Adipose tissue (tissue), 3 donors: Measurements from ENCODE around the gene RGPD4. TPM values are rescaled to one million over a fixed set of nuclear protein-coding genes. Genes with fewer than 3 reads are reported as not detected.
"Not testable (repeated sequence)": the region's sequence is repeated elsewhere in the genome, so short reads cannot be mapped to it uniquely, and the experiment has no call there.

Experiments used
- H3K27ac ChIP-seq: one replicate; pipeline ENCODE4 v1.5.1; 2013; ENCODE audit warnings: low read depth, low read length
- WGBS, 3 donors: extraction: QIAGEN DNeasy Blood & Tissue Kit; methylation state at CpG; one replicate each; pipeline ENCODE4 v1.1.7; 2013; 5-methylcytosine and 5-hydroxymethylcytosine counted together
- polyA plus RNA-seq, 3 donors: library from polyadenylated mRNA; stranded (reverse); fragments of 200-250 nt; gene quantifications; one replicate each; pipeline ENCODE4 v1.2.3, GENCODE V29; 2013
- donor health status: healthy with polysubstance abuse.
- donor health status: Bipolar disorder and iron deficiency.
- donor health status: healthy.

RGPD4 gene
- polyA plus RNA-seq, 3 donors: not detected

- not testable (repeated sequence) for H3K27ac ChIP-seq
- 31 to 39% (median 38%) methylated on average over 8 to 11 of the region's 11 CpGs for WGBS, 3 donors
Measured at GRCh38 chr2:107833618-107834017, 6.9 kb downstream of the RGPD4 start.

DNA sequence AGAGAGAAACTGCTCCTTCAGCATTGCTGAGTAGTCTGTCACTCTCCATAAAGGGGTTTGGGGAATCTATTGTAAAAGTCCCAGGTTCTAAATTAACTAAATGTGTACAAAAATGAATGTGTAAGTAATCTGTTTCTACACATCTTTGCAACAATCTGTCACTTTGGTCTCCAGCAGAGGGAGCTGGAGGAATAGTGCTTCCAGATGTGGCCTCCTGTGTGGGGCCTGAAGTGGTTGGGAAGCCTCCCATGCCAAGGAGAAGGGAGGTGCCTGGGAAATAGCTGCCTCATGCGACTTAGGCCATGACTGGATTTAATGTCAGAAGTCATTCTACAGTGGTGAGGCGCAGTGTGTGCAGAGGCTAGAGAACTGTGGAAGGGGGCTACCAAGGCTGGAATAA is 89.4 kb downstream of the RGPD4 start:
- WGBS, 3 donors: 100% methylated on average over 1 of the region's 2 CpGs; no CpG with 5 or more reads in 2 of the 3 donors
- not testable (repeated sequence) for H3K27ac ChIP-seq

DNA sequence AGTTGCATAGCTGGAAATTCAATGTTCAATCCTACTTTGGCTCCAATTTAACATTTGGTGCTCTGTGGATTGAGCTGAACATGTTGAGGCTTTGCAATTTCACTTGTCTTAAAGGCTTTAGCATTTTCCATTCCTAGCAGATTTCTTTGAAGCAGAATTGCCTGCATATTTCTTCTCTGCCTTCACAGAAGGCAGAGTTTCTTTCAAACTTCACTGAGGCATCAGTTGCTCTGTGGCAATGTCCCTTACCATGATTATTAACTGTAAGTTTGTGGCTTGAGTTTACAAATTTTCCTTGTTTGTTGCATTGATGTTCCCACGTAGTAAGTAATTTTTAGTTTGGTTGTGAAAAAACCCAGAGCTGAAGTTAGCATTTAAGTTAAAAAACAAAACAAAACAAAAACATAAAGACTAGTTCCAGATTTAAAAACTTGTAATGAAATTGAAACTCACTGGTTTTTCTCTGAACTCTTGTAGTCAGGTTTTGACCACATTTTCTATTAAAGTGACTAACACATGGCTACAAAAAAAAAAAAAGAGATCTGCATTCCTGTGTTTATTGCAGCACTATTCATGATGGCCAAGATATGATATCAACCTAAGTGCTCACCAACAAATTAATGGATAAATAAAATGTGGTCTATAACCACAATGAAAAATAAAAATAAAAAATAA is 90.1 kb downstream of the RGPD4 start:
- not testable (repeated sequence) for H3K27ac ChIP-seq
- 76 to 78% (median 77%) methylated on average over 1 of the region's 1 CpG for WGBS, 3 donors

DNA sequence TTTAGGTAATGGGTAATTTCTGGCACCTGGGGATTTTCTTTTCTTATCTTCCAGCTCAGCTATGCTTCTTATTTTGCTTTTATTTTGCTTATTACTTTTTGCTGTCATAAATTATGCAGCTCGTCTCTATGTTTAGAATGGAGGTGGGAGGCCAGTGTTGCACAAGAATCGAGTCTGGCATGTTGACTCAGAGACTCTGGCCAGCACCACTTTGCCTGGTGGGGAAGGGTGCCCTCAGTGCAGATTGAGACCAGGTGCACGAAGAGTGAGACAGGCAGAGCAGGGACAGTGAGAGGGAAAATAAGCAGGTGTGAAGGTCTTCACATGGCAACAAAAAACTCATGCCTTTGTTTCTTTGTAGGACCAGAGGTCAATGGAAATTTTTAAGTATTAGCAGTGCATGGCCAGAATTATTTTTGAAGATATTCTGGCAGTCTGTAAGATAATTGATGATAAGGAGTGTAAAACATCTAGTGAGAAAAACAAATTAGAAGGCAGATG is 100.4 kb downstream of the RGPD4 start:
- 17 to 53% (median 53%) methylated on average over 3 of the region's 3 CpGs for WGBS, 3 donors
- H3K27ac ChIP-seq: no peak overlapping the region

DNA sequence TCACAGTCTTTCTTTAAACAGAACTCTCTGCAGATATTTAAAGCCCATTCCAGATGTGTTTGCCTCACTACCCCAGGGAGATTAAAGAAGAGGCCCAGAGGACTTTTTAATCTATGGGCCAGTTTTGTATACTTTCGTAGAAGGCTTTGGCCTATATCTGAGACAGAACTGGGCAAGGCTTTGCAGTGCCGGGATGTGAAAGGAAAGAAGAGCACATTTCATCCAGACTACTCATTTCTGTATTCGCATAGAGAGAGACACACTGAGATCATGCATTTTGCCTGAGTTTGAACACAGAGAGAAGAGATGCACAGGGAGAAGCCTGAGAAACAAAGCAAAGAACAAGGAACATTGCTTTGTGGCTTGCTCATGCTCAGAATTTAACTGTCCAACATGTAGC is 104.7 kb downstream of the RGPD4 start:
- no peak overlapping the region for H3K27ac ChIP-seq
- 62 to 83% (median 80%) methylated on average over 3 of the region's 3 CpGs for WGBS, 3 donors

DNA sequence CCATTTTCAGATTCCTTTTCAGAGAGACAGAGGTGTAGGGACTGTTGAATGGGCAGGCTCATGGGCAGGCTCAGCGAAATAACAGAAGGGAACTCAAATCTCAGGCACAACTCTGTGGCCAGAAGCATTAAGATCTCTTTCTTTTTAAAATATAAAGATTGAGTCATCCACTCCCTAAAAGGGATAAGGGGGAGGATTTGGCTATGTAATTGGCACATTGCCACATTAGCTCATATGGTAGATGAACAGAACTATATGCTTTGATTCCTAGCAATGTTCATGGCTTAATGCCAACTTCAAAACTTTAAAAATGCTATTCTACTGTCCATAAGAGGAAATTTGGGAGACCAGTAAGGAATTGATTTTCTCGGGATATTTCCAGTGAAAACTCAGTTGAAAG is 105.8 kb downstream of the RGPD4 start:
- H3K27ac ChIP-seq: no peak overlapping the region
- WGBS, 3 donors: 52 to 58% (median 54%) methylated on average over 2 of the region's 2 CpGs

DNA sequence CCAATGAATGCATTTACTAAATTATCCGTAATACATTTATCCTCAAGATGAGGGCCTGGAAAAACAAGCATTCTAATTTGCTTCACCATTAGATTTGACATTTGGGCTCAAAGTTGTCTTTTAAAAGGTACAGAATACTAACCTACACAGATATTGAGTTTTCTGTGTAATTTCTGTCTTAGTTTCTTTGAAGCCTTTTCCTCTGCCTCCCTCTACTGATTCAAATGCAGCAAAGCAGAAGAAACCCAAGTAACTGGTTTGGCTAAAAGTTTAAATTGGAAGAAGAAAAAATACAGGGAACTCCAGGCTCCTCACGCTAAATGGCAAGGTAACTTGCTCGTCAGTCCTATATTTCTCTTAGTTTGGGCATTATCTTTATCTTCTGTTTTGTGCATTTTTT is 106.3 kb downstream of the RGPD4 start:
- 31 to 59% (median 48%) methylated on average over 3 of the region's 3 CpGs for WGBS, 3 donors
- no peak overlapping the region for H3K27ac ChIP-seq

- no peak overlapping the region for H3K27ac ChIP-seq
- 33 to 47% (median 45%) methylated on average over 5 of the region's 5 CpGs for WGBS, 3 donors
Measured at GRCh38 chr2:107936433-107937359, 110.0 kb downstream of the RGPD4 start.

Other genes with a start within 250 kb of the RGPD4 start
- under 1 TPM; 0.01 to 0.11 (median 0.03) TPM for gene SLC5A7, start 159.6 kb downstream of the RGPD4 start, polyA plus RNA-seq